CD4-positive, alpha-beta T cell treated with Interleukin-1 beta for 1 hour (primary cell): ENCODE measurements around the gene WDTC1.
"Not testable (repeated sequence)": the region's sequence is repeated elsewhere in the genome, so short reads cannot be mapped to it uniquely, and the experiment has no call there.

Experiments
- DNase-seq, 2 donors: peaks; one replicate each; pipeline ENCODE4 v3.0.0-alpha.2; 2020 to 2022

WDTC1 gene, protein sequence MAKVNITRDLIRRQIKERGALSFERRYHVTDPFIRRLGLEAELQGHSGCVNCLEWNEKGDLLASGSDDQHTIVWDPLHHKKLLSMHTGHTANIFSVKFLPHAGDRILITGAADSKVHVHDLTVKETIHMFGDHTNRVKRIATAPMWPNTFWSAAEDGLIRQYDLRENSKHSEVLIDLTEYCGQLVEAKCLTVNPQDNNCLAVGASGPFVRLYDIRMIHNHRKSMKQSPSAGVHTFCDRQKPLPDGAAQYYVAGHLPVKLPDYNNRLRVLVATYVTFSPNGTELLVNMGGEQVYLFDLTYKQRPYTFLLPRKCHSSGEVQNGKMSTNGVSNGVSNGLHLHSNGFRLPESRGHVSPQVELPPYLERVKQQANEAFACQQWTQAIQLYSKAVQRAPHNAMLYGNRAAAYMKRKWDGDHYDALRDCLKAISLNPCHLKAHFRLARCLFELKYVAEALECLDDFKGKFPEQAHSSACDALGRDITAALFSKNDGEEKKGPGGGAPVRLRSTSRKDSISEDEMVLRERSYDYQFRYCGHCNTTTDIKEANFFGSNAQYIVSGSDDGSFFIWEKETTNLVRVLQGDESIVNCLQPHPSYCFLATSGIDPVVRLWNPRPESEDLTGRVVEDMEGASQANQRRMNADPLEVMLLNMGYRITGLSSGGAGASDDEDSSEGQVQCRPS

DNA sequence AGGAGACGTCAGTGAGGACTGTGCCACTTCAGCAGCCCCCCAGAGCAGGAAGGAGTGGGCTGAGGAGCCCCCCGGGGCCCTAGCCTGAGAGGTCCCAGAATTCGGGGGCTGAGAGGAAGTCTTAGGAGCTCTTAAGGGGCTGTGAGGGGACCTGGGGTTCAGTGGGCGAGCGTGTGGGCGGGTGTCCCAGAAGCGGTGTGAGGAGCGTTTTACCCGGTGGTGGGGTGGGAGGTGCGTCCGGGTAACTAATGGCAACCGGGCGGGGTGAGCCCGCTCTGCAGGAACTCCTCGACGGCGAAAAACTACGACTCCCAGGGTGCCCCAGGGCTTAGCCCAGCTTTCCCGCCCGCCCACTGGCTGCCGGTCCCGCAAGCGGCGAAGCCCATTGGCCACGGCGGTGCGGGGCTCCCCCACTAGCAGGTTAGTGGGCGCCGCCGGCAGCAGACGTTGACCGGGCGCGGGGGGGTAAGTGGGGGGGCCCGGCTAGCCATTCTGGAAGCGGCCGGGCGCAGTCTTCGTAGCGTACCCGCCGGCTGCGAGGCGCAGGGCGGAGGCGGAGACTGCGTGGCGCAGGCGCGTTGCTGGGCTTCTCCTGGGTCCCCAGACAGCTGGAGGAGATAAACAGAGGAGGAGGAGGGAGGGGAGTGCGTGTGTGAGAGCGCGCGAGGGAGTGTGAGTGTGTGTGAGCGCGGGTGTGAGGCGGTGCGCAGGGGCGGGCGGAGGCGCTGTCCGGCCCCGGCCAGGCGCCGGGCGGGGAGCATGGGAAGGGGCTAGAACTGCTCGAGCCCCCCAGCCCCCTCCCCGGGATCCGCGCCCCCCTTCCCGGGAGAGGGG is at the start of gene WDTC1:
Gene WDTC1 (plus strand): TSS at position 584 of the 834 bp plus-strand sequence. CDS start 26,423 bp downstream, outside the sequence.
- peak; percentile 99 for DNase-seq

GRCh38 chr1:27184665-27185064 is 49.8 kb upstream of the WDTC1 start:
- not testable (repeated sequence) for DNase-seq

- DNase-seq = peak in 1 of 2 donors; percentile 25
These were observed 42.3 kb upstream of the WDTC1 start for GRCh38 chr1:27192039-27192529.

GRCh38 chr1:27193194-27193593 is 41.2 kb upstream of the WDTC1 start:
- no peak for DNase-seq

- no peak for DNase-seq
These were observed 33.1 kb upstream of the WDTC1 start for GRCh38 chr1:27201295-27201694.

- no peak for DNase-seq
These were observed 30.5 kb upstream of the WDTC1 start for GRCh38 chr1:27203946-27204345.

DNA sequence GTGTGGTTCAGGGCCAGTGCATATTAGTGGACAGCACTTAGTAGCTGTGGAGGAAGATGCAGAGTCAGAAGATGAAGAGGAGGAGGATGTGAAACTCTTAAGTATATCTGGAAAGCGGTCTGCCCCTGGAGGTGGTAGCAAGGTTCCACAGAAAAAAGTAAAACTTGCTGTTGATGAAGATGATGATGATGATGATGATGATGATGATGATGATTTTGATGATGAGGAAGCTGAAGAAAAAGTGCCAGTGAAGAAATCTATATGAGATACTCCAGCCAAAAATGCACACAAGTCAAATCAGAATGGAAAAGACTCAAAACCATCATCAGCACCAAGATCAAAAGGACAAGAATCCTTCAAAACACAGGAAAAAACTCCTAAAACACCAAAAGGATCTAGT is 27.2 kb upstream of the WDTC1 start:
- DNase-seq = not testable (repeated sequence)

DNA sequence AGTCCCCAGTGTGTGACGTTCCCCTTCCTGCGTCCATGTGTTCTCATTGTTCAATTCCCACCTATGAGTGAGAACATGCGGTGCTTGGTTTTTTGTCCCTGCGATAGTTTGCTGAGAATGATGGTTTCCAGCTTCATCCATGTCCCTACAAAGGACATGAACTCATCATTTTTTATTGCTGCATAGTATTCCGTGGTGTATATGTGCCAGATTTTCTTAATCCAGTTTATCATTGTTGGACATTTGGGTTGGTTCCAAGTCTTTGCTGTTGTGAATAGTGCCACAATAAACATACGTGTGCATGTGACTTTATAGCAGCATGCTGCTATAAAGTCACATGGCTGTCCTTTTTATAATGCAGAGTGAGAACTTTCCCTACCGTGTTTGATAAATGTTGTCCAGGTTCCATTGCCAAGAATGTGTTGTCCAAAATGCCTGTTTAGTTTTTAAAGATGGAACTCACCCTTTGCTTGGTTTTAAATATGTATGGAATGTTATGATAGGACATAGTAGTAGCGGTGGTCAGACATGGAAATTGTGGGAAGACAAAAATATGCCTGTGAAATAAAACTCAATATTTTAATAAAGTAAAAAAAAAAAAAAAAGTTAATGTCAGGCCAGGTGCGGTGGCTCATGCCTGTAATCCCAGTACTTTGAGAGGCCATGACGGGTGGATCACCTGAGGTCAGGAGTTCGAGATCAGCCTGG is 26.1 kb upstream of the WDTC1 start:
- not testable (repeated sequence) for DNase-seq

- DNase-seq = no peak
These were observed 18.0 kb upstream of the WDTC1 start for GRCh38 chr1:27216466-27216865.

GRCh38 chr1:27217401-27217800 is 17.0 kb upstream of the WDTC1 start:
- no peak for DNase-seq

DNA sequence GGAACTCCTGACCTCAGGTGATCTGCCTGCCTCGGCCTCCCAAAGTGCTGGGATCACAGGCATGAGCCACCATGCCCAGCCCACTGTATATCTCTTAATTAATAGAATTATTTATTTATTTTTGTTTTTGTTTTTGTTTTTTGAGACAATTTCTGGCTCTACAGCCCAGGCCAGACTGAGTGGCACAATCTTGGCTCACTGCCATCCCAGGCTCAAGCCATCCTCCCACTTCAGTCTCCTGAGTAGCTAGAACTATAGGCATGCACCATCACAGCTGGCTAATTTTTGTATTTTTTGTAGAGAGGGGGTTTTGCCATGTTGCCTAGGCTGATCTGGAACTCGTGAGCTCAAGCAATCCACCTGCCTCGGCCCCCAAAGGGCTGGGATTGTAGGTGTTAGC is 15.7 kb upstream of the WDTC1 start:
- no peak for DNase-seq

DNA sequence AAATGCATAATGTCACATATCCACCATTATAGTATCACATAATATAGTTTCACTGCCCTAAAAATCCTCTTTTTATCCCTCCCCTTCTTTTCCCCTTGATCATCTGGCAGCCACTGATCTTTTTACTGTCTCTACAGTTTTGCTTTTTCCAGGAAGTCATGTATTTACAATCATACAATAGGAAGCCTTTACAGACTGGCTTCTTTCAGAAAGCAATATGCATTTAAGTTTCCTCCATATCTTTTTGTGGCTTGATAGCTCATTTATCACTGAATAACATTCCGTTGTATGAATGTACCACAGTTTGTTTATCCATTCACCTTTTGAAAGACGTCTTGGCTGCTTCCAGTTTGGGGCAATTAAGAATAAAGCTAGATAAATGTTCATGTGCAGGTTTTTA is 14.3 kb upstream of the WDTC1 start:
- no peak for DNase-seq

GRCh38 chr1:27220702-27221497 is 13.5 kb upstream of the WDTC1 start:
- not testable (repeated sequence) for DNase-seq

GRCh38 chr1:27225621-27226020 is 8.8 kb upstream of the WDTC1 start:
- DNase-seq = no peak

DNA sequence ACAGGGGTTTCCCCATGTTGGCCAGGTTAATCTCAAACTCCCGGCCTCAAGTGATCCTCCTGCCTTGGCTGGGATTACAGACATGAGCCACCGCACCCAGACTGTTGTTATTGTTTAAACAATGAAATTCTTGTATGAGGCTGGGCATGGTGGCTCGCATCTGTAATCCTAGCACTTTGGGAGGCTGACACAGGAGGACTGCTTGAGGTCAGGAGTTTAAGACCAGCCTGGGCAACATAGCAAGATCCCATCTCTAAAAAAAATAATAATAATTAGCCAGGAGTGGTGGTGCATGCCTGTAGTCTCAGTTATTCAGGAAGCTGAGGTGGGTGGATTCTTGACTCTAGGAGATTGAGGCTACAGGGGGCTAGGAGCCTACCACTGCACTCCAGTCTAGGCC is 6.7 kb upstream of the WDTC1 start:
- DNase-seq = no peak

DNA sequence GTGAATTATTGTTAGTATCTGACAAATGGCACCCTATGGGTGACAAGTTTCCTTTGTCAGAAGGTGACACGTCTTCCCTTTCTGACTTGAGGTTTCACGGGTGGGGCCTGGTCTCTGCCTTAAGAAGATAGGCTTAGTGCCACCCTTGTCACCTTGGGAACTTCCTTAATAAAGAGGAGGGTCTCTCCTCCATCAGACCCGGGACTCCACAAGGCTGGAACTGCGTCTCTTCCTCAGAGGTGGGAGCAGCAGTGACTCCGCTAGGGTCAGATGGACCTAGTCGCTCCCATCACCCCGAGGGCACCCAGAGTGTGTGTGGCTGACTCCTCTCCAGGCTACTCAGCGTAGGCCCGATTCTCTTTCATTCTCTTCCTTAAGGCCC is 774 bp upstream of the WDTC1 start:
- DNase-seq = peak; percentile 16 to 48

DNA sequence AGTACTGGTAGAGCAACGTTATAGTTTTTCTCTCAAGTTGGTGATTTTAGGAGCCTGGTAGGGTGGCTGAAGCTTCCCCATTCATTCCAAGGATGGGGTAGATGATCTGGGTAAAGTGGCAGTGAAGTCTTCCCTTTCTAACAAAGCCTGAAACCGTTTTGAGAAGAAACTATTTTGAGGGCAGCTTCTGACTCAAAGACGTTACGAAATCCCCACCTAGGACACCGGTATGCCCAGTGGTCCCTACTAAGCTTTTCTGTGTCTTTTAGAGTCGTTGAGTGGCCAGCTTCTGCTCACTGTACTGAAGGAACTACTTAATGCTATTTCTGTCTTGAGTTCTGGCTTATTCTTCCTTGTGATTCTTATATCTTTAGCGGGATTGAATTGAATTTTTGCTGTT is 1.4 kb downstream of the WDTC1 start:
- DNase-seq = no peak

GRCh38 chr1:27237112-27237511 is 2.7 kb downstream of the WDTC1 start:
- DNase-seq = no peak

DNA sequence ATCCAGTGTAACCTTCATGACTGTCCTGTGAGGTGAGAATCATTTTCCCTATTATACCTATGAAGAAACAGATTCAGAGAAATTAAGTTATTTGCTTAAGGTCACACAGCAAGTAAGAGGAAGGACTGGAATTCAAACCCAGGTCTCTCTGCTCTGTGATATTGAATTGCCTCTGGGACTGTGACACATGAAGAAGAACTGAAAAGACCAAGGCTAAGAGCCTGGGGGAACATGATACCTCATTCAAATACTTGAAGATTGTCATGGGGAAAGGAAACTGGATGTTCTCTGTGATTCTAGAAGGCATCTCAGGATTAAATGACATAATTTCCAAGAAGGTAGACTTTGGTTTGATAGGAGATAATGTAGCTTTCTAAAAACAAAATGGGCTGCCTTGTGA is 3.6 kb downstream of the WDTC1 start:
- DNase-seq = no peak

GRCh38 chr1:27241677-27242076 is 7.2 kb downstream of the WDTC1 start:
- DNase-seq = no peak

GRCh38 chr1:27243665-27244064 is 9.2 kb downstream of the WDTC1 start:
- DNase-seq = not testable (repeated sequence)

DNA sequence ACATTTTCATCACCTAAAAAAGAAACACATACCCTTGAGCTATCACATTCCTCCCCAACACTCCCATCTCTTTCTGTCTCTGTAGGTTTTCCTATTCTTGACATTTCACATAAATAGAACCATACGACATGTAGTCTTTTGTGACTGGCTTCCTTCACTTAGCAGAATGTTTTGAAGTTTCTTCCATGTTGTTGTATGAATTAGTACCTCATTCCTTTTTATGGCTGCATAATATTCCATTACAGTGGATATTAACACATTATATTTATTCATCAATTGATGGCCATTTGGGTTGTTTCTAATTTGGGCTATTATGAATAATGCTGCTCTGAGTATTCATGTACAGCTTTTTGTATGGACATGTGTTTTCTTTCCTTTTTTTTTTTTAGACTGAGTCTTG is 11.8 kb downstream of the WDTC1 start:
- no peak for DNase-seq
